GM23338 (cell line): Measurements from ENCODE around the gene SHF. TPM values are rescaled to one million over a fixed set of nuclear protein-coding genes. Genes with fewer than 3 reads are reported as not detected.
A peak's percentile ranks its signal among the peaks of the same experiment; 100 is the strongest.

Experiments used
- ATAC-seq: fragments of 200-7000 bp; cut with Tn5 transposase; 3 replicates; pipeline ENCODE4 v1.9.1; 2020
- DNase-seq: peaks from one replicate; pipeline ENCODE4 v3.0.0-alpha.2; 2015; ENCODE audit warnings: low spot score
- H2AFZ ChIP-seq: fragments of 200-600 bp; sonication (generic); 2 replicates; pipeline ENCODE4 v1.8.0; 2016; ENCODE audit warnings: antibody characterized with exemption, mild to moderate bottlenecking, moderate library complexity
- H3F3A ChIP-seq: fragments of 200-600 bp; sonication (generic); replicated peaks from 2 replicates; pipeline ENCODE4 v1.8.0; 2017; ENCODE audit warnings: antibody characterized with exemption, mixed run types, low read depth
- H3K27ac ChIP-seq: fragments of 200-600 bp; sonication (generic); 2 replicates; pipeline ENCODE4 v1.6.1; 2016; ENCODE audit warnings: low read depth
- H3K27me3 ChIP-seq: fragments of 200-600 bp; sonication (generic); 2 replicates; pipeline ENCODE4 v1.8.0; 2016; ENCODE audit warnings: mild to moderate bottlenecking, mixed run types, moderate library complexity; ENCODE audit not compliant: insufficient read depth
- H3K36me3 ChIP-seq: fragments of 200-600 bp; sonication (generic); 2 replicates; pipeline ENCODE4 v1.8.0; 2016; ENCODE audit warnings: mild to moderate bottlenecking; ENCODE audit not compliant: insufficient read depth
- H3K4me1 ChIP-seq: fragments of 200-600 bp; sonication (generic); 2 replicates; pipeline ENCODE4 v1.8.0; 2016; ENCODE audit warnings: mild to moderate bottlenecking, moderate library complexity; ENCODE audit not compliant: insufficient read depth
- H3K4me2 ChIP-seq: fragments of 200-600 bp; sonication (generic); 2 replicates; pipeline ENCODE4 v1.7.1; 2017; ENCODE audit warnings: mixed run types
- H3K4me3 ChIP-seq: fragments of 200-600 bp; sonication (generic); 2 replicates; pipeline ENCODE4 v1.6.1; 2016; ENCODE audit warnings: mixed run types
- H3K79me2 ChIP-seq: fragments of 200-600 bp; sonication (generic); replicated peaks from 2 replicates; pipeline ENCODE4 v1.8.0; 2017; ENCODE audit warnings: mild to moderate bottlenecking; ENCODE audit not compliant: insufficient read depth
- H3K9me2 ChIP-seq: fragments of 200-600 bp; sonication (generic); 2 replicates; pipeline ENCODE4 v1.8.0; 2017; ENCODE audit not compliant: insufficient read depth
- H4K20me1 ChIP-seq: fragments of 200-600 bp; sonication (generic); replicated peaks from 2 replicates; pipeline ENCODE4 v1.8.0; 2017; ENCODE audit warnings: mild to moderate bottlenecking; ENCODE audit not compliant: insufficient read depth
- H3K27ac Mint-ChIP-seq: 2 replicates; pipeline ENCODE4 v1.8.0; 2020; ENCODE audit warnings: inconsistent platforms, mild to moderate bottlenecking, moderate library complexity, mixed read lengths
- H3K27me3 Mint-ChIP-seq: 3 replicates; pipeline ENCODE4 v1.8.0; 2022; ENCODE audit warnings: low read depth, mild to moderate bottlenecking, moderate library complexity, mixed read lengths, inconsistent platforms; ENCODE audit not compliant: insufficient read depth, poor library complexity
- H3K36me3 Mint-ChIP-seq: 3 replicates; pipeline ENCODE4 v1.8.0; 2021; ENCODE audit warnings: low read depth, mild to moderate bottlenecking, inconsistent platforms, moderate library complexity, mixed read lengths
- H3K4me1 Mint-ChIP-seq: 3 replicates; pipeline ENCODE4 v1.8.0; 2020; ENCODE audit warnings: mild to moderate bottlenecking, inconsistent platforms, mixed read lengths
- H3K4me3 Mint-ChIP-seq: 3 replicates; pipeline ENCODE4 v1.8.0; 2021; ENCODE audit warnings: moderate library complexity, mild to moderate bottlenecking, inconsistent platforms, mixed read lengths
- H3K9me3 Mint-ChIP-seq: 3 replicates; pipeline ENCODE4 v1.8.0; 2020; ENCODE audit warnings: moderate library complexity, mild to moderate bottlenecking, inconsistent platforms, mixed read lengths
- CREB1 ChIP-seq: fragments of 250-450 bp; sonication (Bioruptor Pico); IDR thresholded peaks from 2 replicates; pipeline ENCODE4 v1.5.0; 2020; ENCODE audit warnings: low read depth, mild to moderate bottlenecking, moderate library complexity
- EZH2phosphoT487 ChIP-seq: fragments of 200-600 bp; sonication (generic); IDR thresholded peaks from one replicate; pipeline ENCODE4 v1.8.1; 2018; ENCODE audit warnings: antibody characterized with exemption; ENCODE audit not compliant: unreplicated experiment
- JUNB ChIP-seq: IDR thresholded peaks from one replicate; pipeline ENCODE4 v1.6.1; 2016; ENCODE audit warnings: antibody characterized with exemption; ENCODE audit not compliant: unreplicated experiment
- NANOG ChIP-seq: IDR thresholded peaks from 2 replicates; pipeline ENCODE4 v1.6.1; 2016; ENCODE audit warnings: antibody characterized with exemption, borderline replicate concordance
- POLR2AphosphoS5 ChIP-seq: IDR thresholded peaks from 2 replicates; pipeline ENCODE4 v1.6.1; 2016; ENCODE audit warnings: antibody characterized with exemption, low read depth
- STAT1 ChIP-seq: IDR thresholded peaks from one replicate; pipeline ENCODE4 v1.6.1; 2016; ENCODE audit warnings: antibody characterized with exemption; ENCODE audit not compliant: unreplicated experiment
- ZNF462 ChIP-seq: fragments of 250-450 bp; sonication (Bioruptor Pico); IDR thresholded peaks from 2 replicates; pipeline ENCODE4 v1.5.0; 2020; ENCODE audit warnings: mild to moderate bottlenecking, moderate library complexity
- polyA plus RNA-seq: library from polyadenylated mRNA; unstranded; fragments of >200 nt; fragmentation: Nextera tagmentation; extraction: Ambion mirVana; gene quantifications from 2 replicates; pipeline ENCODE4 v1.2.1, GENCODE V29; 2016
- total RNA-seq: library from RNA; depleted of rRNA; stranded (reverse); fragments of >200 nt; shearing (Covaris generic); gene quantifications from 2 replicates; pipeline ENCODE4 v1.2.3, GENCODE V29; 2014

The SHF gene
- total and polyA plus RNA-seq, 2 experiments from 2014 or later, result 5.8 to 15.6 TPM

GRCh38 chr15:45200799-45201556 lies 13.2 kb upstream of the SHF start:
- peak; percentile 28 for ATAC-seq
- Histone ChIP-seq H3K27ac (0 out of 2 replicates have a peak overlapping the region, but pooled peaks have one; percentile 18), H3K4me1 (no peaks in the 10 kb centered on the region), H3K27me3 (no peaks in the 10 kb centered on the region; the same call in 1 of the 2 replicates), H3F3A (no peaks in the 10 kb centered on the region), H3K79me2 (no peaks in the 10 kb centered on the region), H2AFZ (peak overlapping the region; percentile 100), H3K4me3 (peak overlapping the region; percentile 96), H3K36me3 (no peaks in the 10 kb centered on the region), H3K4me2 (peak overlapping the region; percentile 97), H3K9me2 (no peaks in the 10 kb centered on the region), H4K20me1 (no peaks in the 10 kb centered on the region)
- H3K9me3 Mint-ChIP-seq, result no peaks in the 10 kb centered on the region
- peaks cover 16% of the 10 kb centered on the region for H3K27me3 Mint-ChIP-seq
- H3K4me3 Mint-ChIP-seq, result no peak overlapping the region
- TF ChIP-seq EZH2phosphoT487 (no peak), CREB1 (CRISPR knock-in tag) (0 out of 2 replicates have a peak, but pooled peaks have one; percentile 54)
- no peaks in the 10 kb centered on the region for H3K36me3 Mint-ChIP-seq
- peak; percentile 80 for DNase-seq
- peaks cover 8% of the 10 kb centered on the region for H3K4me1 Mint-ChIP-seq
- no peak overlapping the region for H3K27ac Mint-ChIP-seq

- no peak overlapping the region for H3K4me3 Mint-ChIP-seq
- H3K27ac Mint-ChIP-seq, result no peak overlapping the region
- no peaks in the 10 kb centered on the region; the same call in 1 of the 2 replicates for H3K27me3 ChIP-seq
- H3K36me3 Mint-ChIP-seq, result no peaks in the 10 kb centered on the region
- H4K20me1 ChIP-seq, result no peaks in the 10 kb centered on the region
- peaks cover 8% of the 10 kb centered on the region for H3K4me1 Mint-ChIP-seq
- peak overlapping the region; percentile 100 for H2AFZ ChIP-seq
- no peaks in the 10 kb centered on the region for H3K9me2 ChIP-seq
- no peak for TF ChIP-seq JUNB
- no peak for TF ChIP-seq STAT1
- TF ChIP-seq EZH2phosphoT487, result no peak
- TF ChIP-seq POLR2AphosphoS5, result peak; percentile 18; the same call in 1 of the 2 replicates
- peak; percentile 79 for TF ChIP-seq CREB1 (CRISPR knock-in tag)
- peak overlapping the region; percentile 97 for H3K4me2 ChIP-seq
- H3K9me3 Mint-ChIP-seq, result no peaks in the 10 kb centered on the region
- ATAC-seq, result peak; percentile 48
- H3K79me2 ChIP-seq, result no peaks in the 10 kb centered on the region
- no peaks in the 10 kb centered on the region for H3K4me1 ChIP-seq
- peak; percentile 87 for DNase-seq
- H3F3A ChIP-seq, result no peaks in the 10 kb centered on the region
- H3K36me3 ChIP-seq, result no peaks in the 10 kb centered on the region
- H3K27me3 Mint-ChIP-seq, result peaks cover 16% of the 10 kb centered on the region
- peak overlapping the region; percentile 96 for H3K4me3 ChIP-seq
- 0 out of 2 replicates have a peak overlapping the region, but pooled peaks have one; percentile 18 for H3K27ac ChIP-seq
These were observed 12.4 kb upstream of the SHF start for GRCh38 chr15:45200001-45200798.

GRCh38 chr15:45199136-45199810 lies 11.5 kb upstream of the SHF start:
- Histone ChIP-seq H3K27me3 (no peaks in the 10 kb centered on the region; the same call in 1 of the 2 replicates), H3K9me2 (no peaks in the 10 kb centered on the region), H2AFZ (peak overlapping the region; percentile 87), H3F3A (no peaks in the 10 kb centered on the region), H3K4me2 (peak overlapping the region; percentile 97), H4K20me1 (no peaks in the 10 kb centered on the region), H3K79me2 (no peaks in the 10 kb centered on the region), H3K4me3 (peak overlapping the region; percentile 96), H3K27ac (no peak overlapping the region), H3K36me3 (no peaks in the 10 kb centered on the region), H3K4me1 (no peaks in the 10 kb centered on the region)
- Mint-ChIP-seq H3K27me3 (peaks cover 16% of the 10 kb centered on the region), H3K4me1 (peaks cover 8% of the 10 kb centered on the region), H3K9me3 (no peaks in the 10 kb centered on the region), H3K27ac (no peak overlapping the region), H3K4me3 (no peak overlapping the region), H3K36me3 (no peaks in the 10 kb centered on the region)
- ATAC-seq (peak; percentile 21), DNase-seq (peak; percentile 46)
- TF ChIP-seq ZNF462 (CRISPR knock-in tag) (no peak), NANOG (no peak)
